Measurements from ENCODE around the gene DENND5B.

DENND5B gene

DNA sequence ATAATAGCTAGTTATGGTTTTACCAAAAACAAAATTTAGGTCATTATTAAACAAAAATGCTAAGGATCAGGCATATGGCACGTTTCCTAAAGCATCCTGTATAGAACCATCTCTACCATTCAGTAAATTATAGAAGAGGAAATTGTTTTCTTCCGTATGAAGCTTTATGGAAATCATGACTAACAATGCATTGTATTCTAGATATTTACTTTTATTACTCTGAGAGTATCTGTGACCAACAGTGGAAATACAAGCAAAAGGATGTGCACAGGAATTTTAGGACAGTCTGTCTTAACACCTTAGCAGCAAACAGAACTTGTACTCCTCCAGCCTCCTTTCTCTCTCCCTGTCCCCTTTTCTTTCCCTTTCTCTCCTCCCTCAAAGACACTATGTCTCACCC lies 7.1 kb downstream of the DENND5B start:
- Histone ChIP-seq H2BK12ac (ENCODE audit: low read length) (no peak overlapping the region), H3K27me3 (ENCODE audit: insufficient read depth, low read length) (no peaks in the 10 kb centered on the region), H2BK5ac (ENCODE audit: low read depth, low read length, poor library complexity) (no peak overlapping the region), H3K4ac (ENCODE audit: low read depth, low read length) (no peak overlapping the region), H3K4me3 (ENCODE audit: low read depth, low read length) (no peak overlapping the region), H4K91ac (ENCODE audit: low read depth, low read length) (no peak overlapping the region), H2AFZ (ENCODE audit: insufficient read depth, low read length, poor library complexity) (no peak overlapping the region), H3K4me2 (ENCODE audit: low read length) (no peak overlapping the region), H2AK5ac (ENCODE audit: low read length) (no peak overlapping the region), H3K36me3 (ENCODE audit: control insufficient read depth in 1 of 2, insufficient read depth in 2 of 2, low read length in 2 of 2) (peaks cover 0 to 2% of the 10 kb centered on the region in 2 experiments), H4K12ac (ENCODE audit: low read depth, low read length) (no peak overlapping the region), H3K14ac (ENCODE audit: low read length) (no peak overlapping the region), H3K27ac (ENCODE audit: low read depth, low read length) (no peak overlapping the region), H3K79me1 (ENCODE audit: low read length) (no peaks in the 10 kb centered on the region), H4K8ac (ENCODE audit: low read depth, low read length) (no peak overlapping the region), H3K18ac (ENCODE audit: low read length) (no peak overlapping the region), H3K9me3 (ENCODE audit: insufficient read depth, low read depth, low read length) (no peaks in the 10 kb centered on the region), H2BK120ac (ENCODE audit: insufficient read depth, low read length, poor library complexity) (no peak overlapping the region), H3K23ac (ENCODE audit: low read length) (no peak overlapping the region), H3K4me1 (ENCODE audit: control insufficient read depth in 1 of 2, insufficient read depth in 2 of 2, low read length in 2 of 2) (peaks cover 4 to 5% of the 10 kb centered on the region in 2 experiments), H3K79me2 (ENCODE audit: control insufficient read depth, insufficient read depth, low read length, poor library complexity) (peaks cover 4% of the 10 kb centered on the region), H3K9ac (ENCODE audit: low read length) (no peak overlapping the region)
- DNase-seq: no peak
- WGBS (ENCODE audit: extremely low coverage, insufficient coverage, insufficient read length): no CpG with 5 or more reads among the region's 2 CpGs

DNA sequence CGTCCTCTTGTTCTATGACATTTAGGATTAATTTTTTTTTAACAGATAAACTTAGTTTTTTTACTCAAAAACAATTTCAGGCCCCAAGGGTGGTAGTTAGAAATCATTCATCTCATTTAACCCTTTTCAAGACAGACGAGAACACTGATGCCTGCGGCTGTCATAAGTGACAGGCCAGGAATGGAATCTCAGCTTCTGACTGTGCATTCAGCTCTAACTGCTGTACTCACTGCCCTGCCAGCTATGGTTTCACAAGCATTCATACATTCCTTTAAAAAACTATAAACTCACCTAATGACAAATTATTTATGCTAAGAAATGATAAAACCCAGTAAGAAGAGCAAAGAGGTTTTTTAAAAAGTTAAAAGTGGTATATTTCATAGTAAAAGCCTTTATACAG lies 8.8 kb downstream of the DENND5B start:
- Histone ChIP-seq H3K27ac (ENCODE audit: low read depth, low read length) (no peak overlapping the region), H3K79me1 (ENCODE audit: low read length) (no peaks in the 10 kb centered on the region), H4K8ac (ENCODE audit: low read depth, low read length) (no peak overlapping the region), H3K4me1 (ENCODE audit: control insufficient read depth in 1 of 2, insufficient read depth in 2 of 2, low read length in 2 of 2) (peaks cover 4 to 5% of the 10 kb centered on the region in 2 experiments), H3K36me3 (ENCODE audit: control insufficient read depth in 1 of 2, insufficient read depth in 2 of 2, low read length in 2 of 2) (no peaks in the 10 kb centered on the region), H3K23ac (ENCODE audit: low read length) (no peak overlapping the region), H4K12ac (ENCODE audit: low read depth, low read length) (no peak overlapping the region), H3K4me3 (ENCODE audit: low read depth, low read length) (no peak overlapping the region), H2BK12ac (ENCODE audit: low read length) (no peak overlapping the region), H3K18ac (ENCODE audit: low read length) (no peak overlapping the region), H2BK120ac (ENCODE audit: insufficient read depth, low read length, poor library complexity) (no peak overlapping the region), H3K79me2 (ENCODE audit: control insufficient read depth, insufficient read depth, low read length, poor library complexity) (peaks cover 3% of the 10 kb centered on the region), H3K27me3 (ENCODE audit: insufficient read depth, low read length) (no peaks in the 10 kb centered on the region), H3K14ac (ENCODE audit: low read length) (no peak overlapping the region), H3K9me3 (ENCODE audit: insufficient read depth, low read depth, low read length) (no peaks in the 10 kb centered on the region), H2AK5ac (ENCODE audit: low read length) (no peak overlapping the region), H3K9ac (ENCODE audit: low read length) (no peak overlapping the region), H3K4me2 (ENCODE audit: low read length) (no peak overlapping the region), H3K4ac (ENCODE audit: low read depth, low read length) (no peak overlapping the region), H2BK5ac (ENCODE audit: low read depth, low read length, poor library complexity) (no peak overlapping the region), H2AFZ (ENCODE audit: insufficient read depth, low read length, poor library complexity) (no peak overlapping the region), H4K91ac (ENCODE audit: low read depth, low read length) (no peak overlapping the region)
- peak; percentile 27 to 59 for DNase-seq
- no CpG with 5 or more reads among the region's 3 CpGs for WGBS (ENCODE audit: extremely low coverage, insufficient coverage, insufficient read length)

DNA sequence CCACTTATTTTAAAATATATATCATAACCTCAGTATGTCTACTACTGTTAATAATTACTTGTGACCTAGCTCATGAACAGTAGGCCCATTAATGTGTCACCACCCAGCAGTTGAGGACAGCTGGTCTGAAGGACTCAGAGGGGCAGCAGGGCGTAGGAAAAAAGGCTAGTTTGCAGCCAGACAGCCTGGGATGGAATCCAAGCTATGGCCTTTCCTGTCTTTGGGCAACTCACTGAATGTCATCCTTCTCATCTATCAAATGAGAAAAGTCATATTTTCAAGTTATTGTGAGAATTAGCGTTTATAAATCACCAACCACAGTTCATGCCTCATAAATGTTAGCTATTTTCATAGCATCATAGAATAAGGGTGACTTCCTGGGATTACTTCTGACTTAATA lies 12.3 kb downstream of the DENND5B start:
- H3K79me1 ChIP-seq (ENCODE audit: low read length): peaks cover 2% of the 10 kb centered on the region
- H3K4me1 ChIP-seq (ENCODE audit: control insufficient read depth in 1 of 2, insufficient read depth in 2 of 2, low read length in 2 of 2): peaks cover 2 to 3% of the 10 kb centered on the region in 2 experiments
- H2AFZ ChIP-seq (ENCODE audit: insufficient read depth, low read length, poor library complexity): no peak overlapping the region
- no peak overlapping the region for H4K91ac ChIP-seq (ENCODE audit: low read depth, low read length)
- no peak overlapping the region for H2BK12ac ChIP-seq (ENCODE audit: low read length)
- no peak overlapping the region for H4K12ac ChIP-seq (ENCODE audit: low read depth, low read length)
- no peak overlapping the region for H2BK120ac ChIP-seq (ENCODE audit: insufficient read depth, low read length, poor library complexity)
- DNase-seq: no peak
- no peaks in the 10 kb centered on the region for H3K9me3 ChIP-seq (ENCODE audit: insufficient read depth, low read depth, low read length)
- H3K14ac ChIP-seq (ENCODE audit: low read length): no peak overlapping the region
- no peak overlapping the region for H3K23ac ChIP-seq (ENCODE audit: low read length)
- no peak overlapping the region for H2AK5ac ChIP-seq (ENCODE audit: low read length)
- H4K8ac ChIP-seq (ENCODE audit: low read depth, low read length): no peak overlapping the region
- no peaks in the 10 kb centered on the region for H3K36me3 ChIP-seq (ENCODE audit: control insufficient read depth in 1 of 2, insufficient read depth in 2 of 2, low read length in 2 of 2)
- H3K4me2 ChIP-seq (ENCODE audit: low read length): no peak overlapping the region
- no CpG with 5 or more reads among the region's 2 CpGs for WGBS (ENCODE audit: extremely low coverage, insufficient coverage, insufficient read length)
- H3K18ac ChIP-seq (ENCODE audit: low read length): no peak overlapping the region
- no peak overlapping the region for H3K4ac ChIP-seq (ENCODE audit: low read depth, low read length)
- H3K79me2 ChIP-seq (ENCODE audit: control insufficient read depth, insufficient read depth, low read length, poor library complexity): peaks cover 3% of the 10 kb centered on the region
- H3K27me3 ChIP-seq (ENCODE audit: insufficient read depth, low read length): no peaks in the 10 kb centered on the region
- H3K9ac ChIP-seq (ENCODE audit: low read length): no peak overlapping the region
- H3K4me3 ChIP-seq (ENCODE audit: low read depth, low read length): no peak overlapping the region
- H2BK5ac ChIP-seq (ENCODE audit: low read depth, low read length, poor library complexity): no peak overlapping the region
- H3K27ac ChIP-seq (ENCODE audit: low read depth, low read length): no peak overlapping the region

DNA sequence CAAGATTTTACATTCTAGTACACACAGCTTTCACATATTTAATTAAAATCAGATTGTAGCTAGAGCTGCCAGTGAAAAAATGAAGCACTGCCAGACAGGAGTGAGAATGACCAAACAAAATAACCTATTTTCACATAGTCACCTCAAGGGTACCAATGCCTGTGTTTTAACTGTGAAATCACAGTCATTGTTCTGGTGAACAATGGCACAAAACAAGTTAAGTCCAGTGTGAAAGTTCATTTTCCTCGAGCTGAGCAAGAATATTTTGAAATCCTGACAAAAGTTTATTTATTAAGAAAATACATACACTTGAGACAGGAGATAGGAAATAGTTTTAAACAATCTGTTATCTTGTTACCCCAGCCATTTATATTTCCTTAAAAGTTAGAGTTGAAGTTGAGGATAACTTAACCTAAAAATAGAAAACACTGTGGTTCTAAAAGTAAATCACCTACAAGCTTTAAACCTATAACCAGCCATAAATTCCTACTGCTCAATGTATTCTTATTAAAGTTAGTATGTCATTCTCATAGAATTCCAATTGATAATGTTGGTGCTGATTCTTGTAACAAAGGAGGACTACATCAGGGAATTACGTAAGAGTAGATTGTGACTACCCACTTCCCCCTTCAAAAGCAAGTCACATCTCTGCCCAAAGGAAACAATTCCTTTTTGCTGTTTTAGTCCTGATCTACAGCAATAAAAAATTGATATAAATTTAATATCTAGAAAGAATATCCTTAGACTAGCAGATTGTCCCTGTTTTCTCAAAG lies 15.9 kb downstream of the DENND5B start:
- H3K14ac ChIP-seq (ENCODE audit: low read length): no peak overlapping the region
- no peak overlapping the region for H3K4me3 ChIP-seq (ENCODE audit: low read depth, low read length)
- no peak overlapping the region for H2BK120ac ChIP-seq (ENCODE audit: insufficient read depth, low read length, poor library complexity)
- no peak overlapping the region for H2BK5ac ChIP-seq (ENCODE audit: low read depth, low read length, poor library complexity)
- H3K79me2 ChIP-seq (ENCODE audit: control insufficient read depth, insufficient read depth, low read length, poor library complexity): peaks cover 1% of the 10 kb centered on the region
- no peak overlapping the region for H3K18ac ChIP-seq (ENCODE audit: low read length)
- no peak overlapping the region for H2BK12ac ChIP-seq (ENCODE audit: low read length)
- no peak overlapping the region for H3K23ac ChIP-seq (ENCODE audit: low read length)
- no CpG with 5 or more reads among the region's 2 CpGs for WGBS (ENCODE audit: extremely low coverage, insufficient coverage, insufficient read length)
- H2AFZ ChIP-seq (ENCODE audit: insufficient read depth, low read length, poor library complexity): no peak overlapping the region
- H4K8ac ChIP-seq (ENCODE audit: low read depth, low read length): no peak overlapping the region
- no peaks in the 10 kb centered on the region for H3K9me3 ChIP-seq (ENCODE audit: insufficient read depth, low read depth, low read length)
- H3K36me3 ChIP-seq (ENCODE audit: control insufficient read depth in 1 of 2, insufficient read depth in 2 of 2, low read length in 2 of 2): no peaks in the 10 kb centered on the region
- no peak overlapping the region for H4K12ac ChIP-seq (ENCODE audit: low read depth, low read length)
- no peak for DNase-seq
- no peak overlapping the region for H4K91ac ChIP-seq (ENCODE audit: low read depth, low read length)
- H3K27me3 ChIP-seq (ENCODE audit: insufficient read depth, low read length): no peaks in the 10 kb centered on the region
- peaks cover 2% of the 10 kb centered on the region for H3K79me1 ChIP-seq (ENCODE audit: low read length)
- no peak overlapping the region for H3K27ac ChIP-seq (ENCODE audit: low read depth, low read length)
- H3K4ac ChIP-seq (ENCODE audit: low read depth, low read length): no peak overlapping the region
- no peak overlapping the region for H3K9ac ChIP-seq (ENCODE audit: low read length)
- no peak overlapping the region for H2AK5ac ChIP-seq (ENCODE audit: low read length)
- no peak overlapping the region for H3K4me2 ChIP-seq (ENCODE audit: low read length)
- H3K4me1 ChIP-seq (ENCODE audit: control insufficient read depth in 1 of 2, insufficient read depth in 2 of 2, low read length in 2 of 2): peaks cover 4% of the 10 kb centered on the region in 2 experiments
